HG03460 (cell line): ENCODE results near the gene SUPT6H.
"Not testable (repeated sequence)": the region's sequence is repeated elsewhere in the genome, so short reads cannot be mapped to it uniquely, and the experiment has no call there.

Experiments
- ATAC-seq: cut with Tn5 transposase; IDR thresholded peaks from one replicate; pipeline ENCODE4 v1.9.1; 2021; ENCODE audit not compliant: unreplicated experiment

The SUPT6H gene

DNA sequence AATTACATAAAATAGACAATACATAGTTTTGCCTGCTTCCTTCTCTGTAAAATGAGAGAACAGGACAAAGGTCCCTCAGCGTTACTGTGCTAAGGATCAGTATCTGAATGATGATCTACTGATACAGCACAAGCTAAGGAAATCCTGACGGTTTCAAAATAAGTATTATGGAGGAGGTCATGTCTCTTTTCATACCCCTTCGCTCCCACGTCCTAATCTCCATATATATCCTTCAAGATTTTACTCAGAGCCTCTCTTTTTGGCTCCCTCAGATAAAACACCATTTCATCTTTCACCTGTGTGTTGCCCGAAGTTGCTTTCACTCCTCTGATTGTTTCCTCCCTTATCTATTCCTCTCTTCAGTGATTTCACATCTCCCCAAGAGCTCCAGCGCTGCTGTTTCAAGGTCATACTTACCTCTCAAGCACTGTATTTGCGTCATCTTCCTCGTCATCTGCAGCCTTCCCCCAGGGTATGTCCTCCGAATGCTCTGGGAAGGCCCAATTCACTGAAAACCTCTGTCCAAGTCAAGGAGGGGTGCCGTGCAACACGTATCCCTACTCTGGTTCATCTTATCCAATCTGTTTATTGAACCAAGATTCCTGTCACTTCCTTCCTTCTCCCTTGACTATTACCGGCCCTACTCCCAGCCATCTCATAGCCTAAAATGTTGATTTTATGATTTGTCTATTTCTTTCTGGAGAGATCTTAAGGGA lies 15.8 kb upstream of the SUPT6H start:
- ATAC-seq, result no peak

DNA sequence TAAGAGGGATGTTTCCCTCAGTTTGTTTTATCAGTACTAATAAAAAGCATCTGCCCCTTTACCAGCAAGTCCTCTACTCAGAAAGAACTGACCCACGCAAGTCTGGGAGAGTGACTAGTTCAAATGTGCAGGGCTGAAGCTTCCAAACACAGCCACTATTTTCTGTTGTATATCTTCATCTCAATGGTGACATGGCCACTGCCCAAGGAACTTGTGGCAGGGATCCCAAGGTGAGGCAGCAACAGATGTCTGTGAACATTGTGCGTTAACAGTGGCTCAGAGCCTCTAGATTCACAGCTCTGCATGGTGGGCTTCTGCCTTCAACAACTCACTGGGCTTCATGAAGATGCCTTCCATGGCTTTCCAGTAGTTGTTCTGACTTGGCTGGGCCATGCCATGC lies 13.3 kb upstream of the SUPT6H start:
- ATAC-seq, result no peak

DNA sequence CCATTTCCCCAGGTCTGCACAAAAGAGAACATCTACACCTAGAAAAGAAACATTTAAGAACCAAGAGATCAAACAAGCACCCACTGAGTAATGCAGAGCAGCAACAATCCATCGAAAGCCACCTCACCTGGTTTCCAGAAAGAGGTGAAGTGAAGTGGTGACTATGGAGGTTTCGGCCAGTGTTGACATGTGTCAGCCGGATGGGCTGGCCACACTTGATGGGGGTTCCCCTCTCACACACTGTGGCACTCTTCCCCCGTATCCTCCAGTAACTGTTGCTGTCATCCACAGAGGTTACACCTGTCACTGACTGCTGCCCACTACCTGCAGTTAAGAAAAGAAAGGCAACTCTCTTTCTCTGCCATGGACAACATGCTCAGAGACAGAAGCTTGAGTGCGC lies 6.8 kb upstream of the SUPT6H start:
- ATAC-seq, result no peak

DNA sequence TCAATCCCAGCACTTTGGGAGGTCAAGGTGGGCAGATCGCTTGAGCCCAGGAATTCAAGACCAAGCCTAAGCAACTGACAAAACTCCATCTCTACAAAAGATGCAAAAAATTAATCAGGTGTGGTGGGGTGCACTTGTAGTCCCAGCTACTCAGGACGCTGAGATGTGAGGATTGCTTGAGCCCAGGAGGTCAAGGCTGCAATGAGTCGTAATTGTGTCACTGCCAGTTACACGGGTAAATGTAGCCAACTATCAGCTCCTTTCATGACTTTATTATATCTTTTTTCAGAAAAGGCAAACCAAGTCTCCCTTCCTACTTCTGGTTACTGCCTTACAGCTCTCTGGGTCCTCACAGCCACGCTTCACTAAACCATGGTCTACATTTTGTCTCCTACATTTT lies 4.2 kb upstream of the SUPT6H start:
- ATAC-seq, result no peak

DNA sequence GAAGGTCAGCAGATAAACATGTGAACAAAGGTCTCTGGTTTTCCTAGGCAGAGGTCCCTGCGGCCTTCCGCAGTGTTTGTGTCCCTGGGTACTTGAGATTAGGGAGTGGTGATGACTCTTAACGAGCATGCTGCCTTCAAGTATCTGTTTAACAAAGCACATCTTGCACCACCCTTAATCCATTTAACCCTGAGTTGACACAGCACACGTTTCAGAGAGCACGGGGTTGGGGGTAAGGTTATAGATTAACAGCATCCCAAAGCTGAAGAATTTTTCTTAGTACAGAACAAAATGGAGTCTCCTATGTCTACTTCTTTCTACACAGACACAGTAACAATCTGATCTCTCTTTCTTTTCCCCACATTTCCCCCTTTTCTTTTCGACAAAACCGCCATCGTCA lies 3.7 kb upstream of the SUPT6H start:
- ATAC-seq, result not testable (repeated sequence)

DNA sequence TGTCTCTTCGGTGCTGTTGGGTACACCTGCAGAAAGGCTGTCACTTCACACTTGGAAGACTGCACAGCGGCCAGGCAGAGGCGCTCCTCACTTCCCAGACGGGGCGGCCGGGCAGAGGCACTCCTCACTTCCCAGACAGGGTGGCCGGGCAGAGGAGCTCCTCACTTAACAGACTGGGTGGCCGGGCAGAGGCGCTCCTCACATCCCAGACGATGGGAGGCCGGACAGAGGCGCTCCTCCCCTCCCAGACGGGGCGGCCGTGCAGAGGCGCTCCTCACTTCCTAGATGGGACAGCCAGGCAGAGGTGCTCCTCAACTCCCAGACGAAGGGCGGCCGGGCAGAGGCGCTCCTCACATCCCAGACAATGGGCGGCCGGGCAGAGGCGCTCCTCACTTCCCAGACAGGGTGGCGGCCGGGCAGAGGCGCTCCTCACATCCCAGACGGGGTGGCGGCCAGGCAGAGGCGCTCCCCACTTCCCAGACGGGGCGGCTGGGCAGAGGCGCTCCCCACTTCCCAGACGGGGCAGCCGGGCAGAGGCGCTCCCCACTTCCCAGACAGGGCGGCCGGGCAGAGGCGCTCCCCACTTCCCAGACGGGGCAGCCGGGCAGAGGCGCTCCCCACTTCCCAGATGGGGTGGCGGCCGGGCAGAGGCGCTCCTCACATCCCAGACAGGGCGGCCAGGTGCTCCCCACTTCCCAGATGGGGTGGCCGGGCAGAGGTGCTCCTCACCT lies 3.1 kb upstream of the SUPT6H start:
- ATAC-seq, result not testable (repeated sequence)

DNA sequence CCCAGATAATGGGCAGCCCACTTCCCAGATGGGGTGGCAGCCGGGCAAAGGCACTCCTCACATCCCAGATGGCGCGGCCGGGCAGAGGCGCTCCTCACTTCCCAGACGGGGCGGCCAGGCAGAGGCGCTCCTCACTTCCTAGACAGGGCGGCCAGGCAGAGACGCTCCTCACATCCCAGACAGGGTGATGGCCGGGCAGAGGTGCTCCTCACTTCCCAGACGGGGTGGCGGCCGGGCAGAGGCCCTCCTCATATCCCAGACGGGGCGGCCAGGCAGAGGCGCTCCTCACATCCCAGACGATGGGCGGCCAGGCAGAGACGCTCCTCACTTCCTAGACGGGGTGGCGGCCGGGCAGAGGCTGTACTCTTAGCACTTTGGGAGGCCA lies 2.5 kb upstream of the SUPT6H start:
- not testable (repeated sequence) for ATAC-seq

DNA sequence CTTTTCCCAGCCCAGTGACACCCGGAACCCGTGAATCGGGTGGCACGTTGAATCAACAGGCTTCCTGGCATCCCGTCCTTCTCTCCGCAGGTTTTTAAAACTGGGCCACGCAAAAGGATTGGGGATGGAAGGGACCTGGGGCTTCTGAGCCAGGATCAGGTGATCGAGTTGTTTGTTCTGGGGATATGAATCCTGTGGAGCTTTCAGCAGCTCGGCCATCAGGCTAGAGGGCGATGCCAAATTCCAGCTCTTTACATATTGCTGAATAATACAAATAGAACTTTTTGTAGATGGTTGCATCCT lies 473 bp downstream of the SUPT6H start:
- ATAC-seq, result no peak

DNA sequence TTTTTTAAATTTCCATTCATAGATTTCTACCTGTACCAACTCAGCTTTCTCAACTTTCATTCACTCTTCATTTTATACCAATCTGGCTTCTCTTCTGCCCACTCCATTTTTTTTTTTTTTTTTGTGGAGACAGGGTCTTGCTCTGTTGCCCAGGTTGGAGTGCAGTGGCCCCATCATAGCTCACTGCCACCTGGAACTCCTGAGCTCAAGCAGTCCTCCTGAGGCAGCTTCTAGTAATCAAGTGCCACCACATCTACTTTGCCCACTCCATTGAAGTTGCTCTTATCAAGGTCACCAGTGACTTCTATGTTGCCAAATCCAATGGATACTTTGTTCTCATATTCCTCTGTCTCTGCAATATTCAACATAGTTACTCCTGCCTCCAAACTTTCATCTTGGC lies 1.7 kb downstream of the SUPT6H start:
- no peak for ATAC-seq

DNA sequence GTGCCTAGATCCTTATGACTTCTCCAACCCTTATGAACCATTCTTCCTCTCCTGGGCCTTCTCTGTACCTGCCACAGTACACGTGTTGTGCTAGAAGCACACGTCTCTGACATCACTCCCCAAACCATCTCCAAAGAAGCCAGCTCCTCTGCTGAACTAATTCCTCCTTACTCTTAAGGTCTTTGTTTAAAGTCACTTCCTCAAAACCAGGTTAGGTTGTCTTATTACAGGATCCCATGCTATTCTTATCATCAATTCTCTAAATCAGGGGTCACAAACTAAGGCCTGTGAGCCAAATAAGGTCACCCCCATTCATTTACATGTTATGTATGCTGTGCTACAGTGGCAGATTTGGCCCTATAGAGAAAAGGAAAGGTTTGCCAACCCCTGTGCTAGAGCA lies 4.0 kb downstream of the SUPT6H start:
- no peak for ATAC-seq

DNA sequence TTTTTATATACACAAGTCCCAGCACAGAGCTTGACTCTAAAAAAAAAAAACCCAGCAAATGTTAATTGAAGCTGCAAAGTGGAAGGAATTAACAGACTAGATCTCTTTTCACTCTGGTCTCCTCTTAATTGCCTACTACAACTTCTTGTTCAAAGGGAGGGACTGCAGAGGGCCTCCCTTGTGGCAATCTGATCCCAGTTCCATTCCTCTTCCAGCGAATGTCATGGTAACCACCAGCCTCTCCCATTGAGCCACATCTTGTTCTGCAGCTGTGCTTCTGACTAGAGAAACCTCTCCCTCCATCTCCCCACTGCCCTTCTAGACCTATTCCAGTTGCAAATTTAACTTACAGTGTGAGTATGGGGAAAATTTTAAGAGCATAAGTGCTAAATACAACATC lies 5.9 kb downstream of the SUPT6H start:
- no peak for ATAC-seq

DNA sequence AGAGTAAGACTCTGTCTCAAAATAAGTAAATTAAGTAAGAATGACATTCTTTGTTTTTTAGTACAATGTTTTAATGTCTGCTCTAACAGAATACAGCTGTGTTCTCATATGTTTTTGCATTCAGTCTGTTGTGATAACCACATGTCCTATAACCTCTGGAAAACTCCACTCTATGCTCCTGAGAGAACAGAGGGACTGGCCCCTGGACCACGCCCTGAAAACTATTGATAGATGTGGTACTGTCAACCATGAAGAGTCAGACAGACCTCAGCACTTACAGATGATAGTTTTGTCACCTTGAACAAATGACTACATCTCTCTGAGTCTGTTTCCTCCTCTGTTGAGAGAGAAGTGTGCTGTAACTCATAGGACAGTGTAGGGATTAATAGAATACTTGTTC lies 7.9 kb downstream of the SUPT6H start:
- no peak for ATAC-seq

DNA sequence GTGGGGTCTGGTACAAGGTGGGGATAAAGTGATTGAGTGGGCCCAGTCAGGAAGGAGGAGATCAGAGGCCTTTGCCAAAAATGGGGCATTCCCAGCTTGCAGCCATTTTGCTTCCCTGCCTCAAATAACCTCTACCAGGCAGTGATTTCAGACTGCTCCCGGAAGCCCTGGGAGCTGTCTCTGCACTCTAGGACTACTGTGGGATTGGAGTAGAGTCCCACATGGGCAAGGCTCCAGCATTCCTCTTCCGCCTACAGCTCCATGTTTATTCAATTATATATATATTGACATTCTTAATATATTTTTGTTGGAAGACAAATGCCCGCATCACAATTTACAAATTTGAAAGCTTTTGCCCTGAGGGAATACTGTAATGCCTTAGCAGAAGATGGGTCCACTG lies 13.5 kb downstream of the SUPT6H start:
- no peak for ATAC-seq

DNA sequence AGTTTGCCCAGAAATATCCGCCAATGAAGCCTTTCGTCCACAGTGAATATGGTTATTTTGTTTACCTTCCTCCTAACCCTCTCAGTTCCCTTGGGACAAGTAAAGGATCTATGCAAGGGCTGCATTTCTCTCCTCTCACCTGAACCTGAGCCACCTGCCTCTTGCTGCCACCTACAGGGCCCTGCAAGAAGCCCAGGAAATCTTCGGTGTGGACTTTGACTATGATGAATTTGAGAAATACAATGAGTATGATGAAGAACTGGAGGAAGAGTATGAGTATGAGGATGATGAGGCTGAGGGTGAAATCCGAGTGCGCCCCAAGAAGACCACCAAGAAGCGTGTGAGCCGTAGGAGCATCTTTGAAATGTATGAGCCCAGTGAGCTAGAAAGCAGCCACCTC lies 14.0 kb downstream of the SUPT6H start:
- no peak for ATAC-seq

DNA sequence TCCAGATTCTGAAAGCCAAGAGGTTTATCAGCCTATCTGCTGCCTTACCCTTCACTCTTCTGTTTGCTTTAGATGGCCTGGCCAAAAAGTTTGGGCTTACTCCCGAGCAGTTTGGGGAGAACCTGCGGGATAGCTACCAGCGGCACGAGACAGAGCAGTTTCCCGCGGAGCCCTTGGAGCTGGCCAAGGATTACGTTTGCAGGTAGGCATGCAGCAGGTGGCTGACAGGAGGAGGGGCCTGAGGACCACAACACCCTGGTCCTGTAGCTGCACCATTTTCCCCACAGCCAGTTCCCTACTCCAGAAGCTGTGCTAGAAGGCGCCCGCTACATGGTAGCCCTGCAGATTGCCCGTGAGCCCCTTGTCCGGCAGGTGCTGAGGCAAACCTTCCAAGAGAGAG lies 20.6 kb downstream of the SUPT6H start:
- ATAC-seq, result no peak

DNA sequence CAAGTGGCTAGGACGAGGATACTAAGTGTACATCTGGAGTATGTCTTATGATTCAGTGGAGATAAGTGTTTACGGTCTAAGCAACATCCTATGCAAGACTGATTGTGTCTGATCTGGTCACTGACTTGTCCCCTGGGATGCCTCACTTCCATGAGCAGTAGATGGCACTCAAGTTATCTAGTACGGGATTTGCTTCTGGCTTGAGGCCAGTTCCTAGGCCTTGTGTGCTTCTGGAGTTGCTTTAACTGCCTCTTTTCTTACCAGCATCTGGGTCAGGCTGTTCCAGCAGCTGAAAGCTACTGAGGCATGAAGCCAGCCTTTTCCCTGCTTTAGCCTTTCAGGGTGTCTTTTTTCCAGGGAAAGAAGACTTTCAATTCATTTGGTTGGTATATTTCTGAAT lies 23.0 kb downstream of the SUPT6H start:
- no peak for ATAC-seq

DNA sequence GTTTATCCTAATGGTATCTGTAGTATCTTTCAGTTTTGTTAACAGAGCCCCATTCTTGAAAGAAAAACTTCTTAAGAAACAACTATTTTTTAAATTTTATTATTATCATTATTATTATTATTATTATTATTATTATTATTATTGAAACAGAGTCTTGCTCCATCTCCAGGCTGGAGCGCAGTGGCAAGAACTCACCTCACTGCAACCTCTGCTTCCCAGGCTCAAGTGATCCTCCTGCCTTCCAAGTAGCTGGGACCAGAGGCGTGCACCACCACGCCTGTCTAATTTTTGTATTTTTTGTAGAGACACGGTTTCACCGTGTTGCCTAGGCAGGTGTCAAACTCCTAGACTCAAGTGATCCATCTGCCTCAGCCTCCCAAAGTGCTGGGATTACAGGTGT lies 23.4 kb downstream of the SUPT6H start:
- ATAC-seq, result no peak

DNA sequence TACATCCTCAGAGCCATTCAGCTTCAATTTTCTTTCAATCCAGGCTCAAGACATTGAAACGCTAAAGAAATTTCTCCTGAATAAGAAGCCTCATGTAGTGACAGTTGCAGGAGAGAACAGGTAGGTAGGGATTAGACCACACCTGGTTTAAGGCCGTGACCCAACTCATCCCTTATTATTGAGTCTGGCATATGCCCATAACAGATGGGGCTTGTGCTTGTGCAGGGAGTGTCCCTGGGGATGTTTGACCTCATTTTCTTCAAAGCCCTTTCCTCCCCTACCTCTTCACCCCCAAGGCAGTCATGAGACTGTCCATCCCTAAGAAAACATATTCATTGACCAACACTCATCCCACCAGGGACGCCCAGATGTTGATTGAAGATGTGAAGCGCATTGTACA lies 24.3 kb downstream of the SUPT6H start:
- no peak for ATAC-seq

DNA sequence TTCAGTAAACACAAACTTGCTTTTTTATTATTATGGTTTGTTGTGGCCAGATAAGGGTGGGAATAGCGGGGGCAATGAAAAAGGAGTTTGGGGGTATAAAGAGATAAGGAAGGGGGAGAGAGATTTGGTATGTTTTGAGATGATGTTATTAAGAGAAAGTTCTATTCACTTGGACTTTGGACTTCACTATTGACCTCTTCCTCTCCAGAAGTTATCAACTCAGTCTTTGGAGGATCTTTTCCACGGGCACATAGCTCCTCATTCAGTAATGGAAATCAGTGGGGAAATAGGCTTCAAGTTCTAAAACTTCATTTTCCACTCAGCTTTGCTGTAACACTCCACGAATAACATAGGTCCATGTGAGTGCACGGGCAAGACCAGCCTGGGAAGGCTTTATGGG lies 26.5 kb downstream of the SUPT6H start:
- ATAC-seq, result no peak

DNA sequence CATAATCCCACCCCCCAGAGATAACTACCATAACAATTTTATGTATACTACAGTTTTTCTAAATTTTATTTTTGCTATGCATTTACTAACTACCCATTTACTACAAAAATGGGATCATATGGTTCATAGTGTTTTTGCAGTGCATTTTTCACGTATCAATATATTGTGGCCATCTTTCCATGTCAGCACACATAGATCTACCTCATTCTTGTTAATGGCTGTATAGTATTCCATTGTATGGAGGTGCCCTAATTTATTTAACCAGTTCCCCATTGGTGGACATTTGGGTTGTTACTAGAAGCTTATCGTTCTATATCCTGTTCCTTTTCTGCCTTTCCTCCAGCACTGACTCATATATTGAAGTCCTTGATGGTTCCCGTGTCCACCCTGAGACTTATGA lies 27.0 kb downstream of the SUPT6H start:
- ATAC-seq, result no peak

DNA sequence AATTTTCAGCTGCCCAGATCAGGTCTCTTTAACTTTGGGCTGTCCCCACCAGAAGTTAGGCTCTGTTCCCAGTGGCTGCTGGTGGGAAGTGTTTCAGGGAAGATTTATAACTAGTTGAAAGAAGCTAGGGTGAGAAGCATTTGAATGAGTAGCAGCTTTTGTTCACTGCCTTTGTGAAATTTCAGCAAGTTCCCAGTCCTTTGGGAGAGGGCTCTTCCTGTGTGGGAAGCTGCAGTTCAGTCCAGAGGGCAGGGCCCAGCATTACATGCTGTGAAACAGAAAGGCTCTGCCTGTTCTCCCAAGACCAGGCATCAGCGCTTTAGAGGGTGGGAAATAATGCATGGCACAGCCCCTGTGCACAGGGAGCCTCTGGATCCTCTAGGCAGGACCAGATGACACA lies 31.9 kb downstream of the SUPT6H start:
- ATAC-seq, result no peak

DNA sequence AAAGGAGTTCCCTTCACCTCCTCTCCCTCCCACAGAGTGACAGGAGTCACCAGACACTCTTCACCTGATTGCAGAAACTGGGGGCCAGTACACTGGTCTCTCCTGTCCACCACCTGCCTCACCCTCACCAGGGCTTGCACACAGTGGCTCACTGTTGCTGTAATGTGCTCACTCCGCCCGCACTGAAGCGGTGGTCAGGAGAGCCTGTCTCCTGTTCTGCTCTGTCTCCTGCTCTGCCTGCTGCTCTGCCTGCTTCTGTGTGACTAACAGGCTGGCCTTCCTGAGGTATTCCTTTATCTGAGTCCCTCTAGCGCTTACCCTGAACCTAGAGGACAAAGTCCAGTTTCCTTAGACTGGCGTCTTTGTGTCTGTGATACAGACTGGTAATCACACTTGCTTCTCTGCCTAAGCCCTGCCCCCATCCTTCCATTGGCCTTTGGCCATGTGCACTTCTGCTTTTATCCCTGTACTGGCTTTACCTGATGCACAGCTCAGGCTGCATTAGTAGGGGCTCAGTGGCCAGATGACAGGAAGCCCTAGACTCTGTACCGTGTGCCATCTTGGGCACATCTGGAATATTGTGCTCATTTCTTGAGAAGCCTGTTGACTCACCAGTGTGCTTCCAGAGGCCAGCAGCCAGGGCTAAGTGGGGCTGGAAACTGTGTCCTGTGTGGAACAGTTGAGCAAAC lies 36.4 kb downstream of the SUPT6H start:
- no peak for ATAC-seq

DNA sequence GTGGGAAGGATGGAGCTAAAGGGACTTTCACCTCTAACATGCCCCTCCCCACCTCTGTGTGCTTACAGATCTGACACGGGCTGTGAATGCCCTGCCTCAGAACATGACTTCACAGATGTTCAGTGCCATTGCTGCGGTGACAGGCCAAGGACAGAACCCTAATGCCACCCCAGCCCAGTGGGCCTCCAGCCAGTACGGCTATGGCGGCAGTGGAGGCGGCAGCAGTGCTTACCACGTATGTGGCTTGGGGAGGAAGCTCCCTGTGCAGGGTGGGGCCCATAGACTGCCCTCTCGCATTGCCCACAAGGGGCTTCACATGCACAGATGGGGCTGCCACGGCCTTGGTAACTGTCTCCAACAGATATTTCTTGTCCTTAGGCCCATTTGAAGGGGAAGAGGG lies 38.3 kb downstream of the SUPT6H start:
- no peak for ATAC-seq
